Activated T-helper 17 cell treated with anti-CD3 and anti-CD28 coated beads, Interleukin-2, amount 50 U/mL, for 72 hours (primary cell): ENCODE results near the gene TBCD. TPM values are rescaled to one million over a fixed set of nuclear protein-coding genes. Genes with fewer than 3 reads are reported as not detected.
A peak's percentile ranks its signal among the peaks of the same experiment; 100 is the strongest.

ENCODE experiments used
- ATAC-seq: fragments of 150-1000 bp; cut with Tn5 transposase; replicated peaks from 2 replicates; pipeline ENCODE4 v1.10.0; 2021; ENCODE audit warnings: mild to moderate bottlenecking, moderate library complexity
- H3K27ac Mint-ChIP-seq: one replicate; pipeline ENCODE4 v1.8.0; 2022; ENCODE audit warnings: mixed read lengths
- H3K27me3 Mint-ChIP-seq: one replicate; pipeline ENCODE4 v1.8.0; 2022; ENCODE audit warnings: mixed read lengths
- H3K36me3 Mint-ChIP-seq: one replicate; pipeline ENCODE4 v1.8.0; 2022; ENCODE audit warnings: low read depth, mild to moderate bottlenecking, mixed read lengths
- H3K4me1 Mint-ChIP-seq: one replicate; pipeline ENCODE4 v1.8.0; 2022; ENCODE audit warnings: mixed read lengths
- H3K4me3 Mint-ChIP-seq: one replicate; pipeline ENCODE4 v1.8.0; 2022; ENCODE audit warnings: mild to moderate bottlenecking, mixed read lengths
- H3K9me3 Mint-ChIP-seq: one replicate; pipeline ENCODE4 v1.8.0; 2022; ENCODE audit warnings: mixed read lengths
- total RNA-seq, 2 donors: library from RNA; stranded (reverse); gene quantifications; one replicate each; pipeline ENCODE4 v1.2.3, GENCODE V29; 2022

The TBCD gene
- total RNA-seq, 2 donors from 2014 or later: 111 to 139 TPM

DNA sequence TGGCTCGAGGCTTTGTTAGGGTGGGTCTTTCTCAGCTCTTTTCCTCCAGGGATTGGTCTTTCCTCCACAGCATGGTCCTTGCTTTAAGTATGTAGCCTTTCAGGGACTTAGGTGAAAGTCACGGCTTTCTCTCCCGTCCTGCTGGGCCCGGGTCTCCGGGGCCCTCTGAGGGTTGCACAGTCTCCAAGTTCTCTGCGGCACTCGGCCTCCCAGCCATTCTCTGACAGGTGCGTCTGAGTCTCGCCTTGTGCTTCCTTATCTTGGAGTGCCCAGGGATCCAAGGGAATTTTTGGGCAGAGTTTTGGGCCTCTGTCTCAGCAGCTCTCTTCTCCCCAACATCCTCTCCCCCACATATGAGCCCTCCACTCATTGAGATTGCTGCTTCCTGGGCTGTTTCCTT, 51.3 kb downstream of the TBCD start:
- Mint-ChIP-seq H3K9me3 (no peaks in the 10 kb centered on the region), H3K36me3 (peaks cover 44% of the 10 kb centered on the region), H3K4me3 (no peak overlapping the region), H3K27me3 (no peaks in the 10 kb centered on the region), H3K4me1 (peaks cover 6% of the 10 kb centered on the region), H3K27ac (peak overlapping the region; percentile 11)
- ATAC-seq: no peak

GRCh38 chr17:82803606-82804005, 51.7 kb downstream of the TBCD start:
- ATAC-seq: no peak
- H3K36me3 Mint-ChIP-seq: peaks cover 40% of the 10 kb centered on the region
- H3K4me1 Mint-ChIP-seq: peaks cover 6% of the 10 kb centered on the region
- H3K27ac Mint-ChIP-seq: peak overlapping the region; percentile 11
- no peaks in the 10 kb centered on the region for H3K9me3 Mint-ChIP-seq
- H3K4me3 Mint-ChIP-seq: no peak overlapping the region
- H3K27me3 Mint-ChIP-seq: no peaks in the 10 kb centered on the region

GRCh38 chr17:82804442-82805191, 52.8 kb downstream of the TBCD start:
- H3K36me3 Mint-ChIP-seq: peaks cover 33% of the 10 kb centered on the region
- no peaks in the 10 kb centered on the region for H3K9me3 Mint-ChIP-seq
- no peak overlapping the region for H3K27ac Mint-ChIP-seq
- H3K27me3 Mint-ChIP-seq: no peaks in the 10 kb centered on the region
- no peak overlapping the region for H3K4me3 Mint-ChIP-seq
- ATAC-seq: no peak
- H3K4me1 Mint-ChIP-seq: peaks cover 6% of the 10 kb centered on the region

DNA sequence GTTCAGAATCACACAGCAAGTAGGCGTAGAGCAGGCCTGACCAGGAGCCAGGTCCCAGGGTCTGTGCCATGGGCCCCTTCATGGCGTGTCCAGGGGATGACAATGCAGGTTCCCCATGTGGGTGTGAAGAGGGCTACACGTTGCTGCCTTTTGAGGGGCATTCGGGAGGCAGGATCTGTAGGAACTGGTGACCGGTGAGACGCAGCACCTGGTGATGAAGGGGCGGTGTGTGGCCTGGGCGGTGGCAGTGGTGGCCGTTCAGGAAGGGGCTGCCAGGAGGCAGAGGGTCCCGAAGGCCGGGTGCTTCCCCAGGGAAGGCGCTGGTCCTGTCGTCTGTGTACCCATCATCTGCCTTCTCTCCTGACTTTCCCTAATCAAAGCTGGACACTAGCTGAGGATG, 53.4 kb downstream of the TBCD start:
- no peak for ATAC-seq
- Mint-ChIP-seq H3K4me3 (no peak overlapping the region), H3K9me3 (no peaks in the 10 kb centered on the region), H3K36me3 (peaks cover 27% of the 10 kb centered on the region), H3K4me1 (peaks cover 6% of the 10 kb centered on the region), H3K27ac (no peak overlapping the region), H3K27me3 (no peaks in the 10 kb centered on the region)

- no peak overlapping the region for H3K4me3 Mint-ChIP-seq
- H3K4me1 Mint-ChIP-seq: peaks cover 6% of the 10 kb centered on the region
- no peaks in the 10 kb centered on the region for H3K9me3 Mint-ChIP-seq
- ATAC-seq: no peak
- no peaks in the 10 kb centered on the region for H3K27me3 Mint-ChIP-seq
- H3K27ac Mint-ChIP-seq: no peak overlapping the region
- H3K36me3 Mint-ChIP-seq: peaks cover 22% of the 10 kb centered on the region
Measured at GRCh38 chr17:82805823-82806222, 54.0 kb downstream of the TBCD start.

DNA sequence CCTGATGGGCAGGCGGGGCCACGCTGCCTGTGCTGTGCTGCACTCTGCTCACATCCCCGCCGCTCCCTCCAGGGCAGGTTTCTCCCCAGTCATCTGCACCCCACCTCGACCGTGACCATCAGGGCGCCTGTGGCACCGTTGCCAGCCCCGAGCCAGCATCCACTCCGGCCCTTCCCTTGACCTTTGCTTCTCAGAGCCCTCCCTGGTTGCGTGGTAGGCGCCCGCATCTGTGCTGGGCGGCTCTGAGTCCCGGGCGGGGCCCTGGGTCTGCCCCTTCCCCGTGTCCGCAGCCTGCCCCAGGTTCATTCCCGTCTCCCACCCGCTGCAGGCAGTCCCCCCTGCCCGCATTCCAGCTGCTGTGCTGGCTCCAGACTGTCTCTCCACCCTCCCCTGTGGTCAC, 54.8 kb downstream of the TBCD start:
- peaks cover 21% of the 10 kb centered on the region for H3K36me3 Mint-ChIP-seq
- no peaks in the 10 kb centered on the region for H3K9me3 Mint-ChIP-seq
- H3K4me1 Mint-ChIP-seq: no peaks in the 10 kb centered on the region
- no peak for ATAC-seq
- H3K27me3 Mint-ChIP-seq: no peaks in the 10 kb centered on the region
- H3K27ac Mint-ChIP-seq: no peak overlapping the region
- no peak overlapping the region for H3K4me3 Mint-ChIP-seq

DNA sequence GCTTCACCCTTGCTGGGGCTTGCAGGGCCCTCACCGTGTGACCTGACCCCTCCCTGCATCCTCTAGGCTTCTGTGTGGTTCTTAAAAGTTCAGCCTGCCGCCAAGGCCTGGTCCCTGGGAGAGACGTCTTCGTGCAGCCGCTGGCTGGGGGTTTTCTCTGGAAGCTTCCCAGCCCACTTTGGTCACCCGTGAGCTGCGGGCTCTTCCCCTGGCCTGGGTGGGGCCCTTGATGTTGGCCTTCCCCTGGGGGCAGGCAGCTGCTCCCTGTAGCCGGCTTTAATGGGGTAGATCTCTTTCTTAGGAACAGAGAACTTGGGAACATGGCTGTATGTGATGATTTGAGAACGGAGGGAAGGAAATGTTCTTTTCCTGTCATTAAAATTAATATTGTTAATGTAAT, 55.2 kb downstream of the TBCD start:
- H3K27ac Mint-ChIP-seq: no peak overlapping the region

DNA sequence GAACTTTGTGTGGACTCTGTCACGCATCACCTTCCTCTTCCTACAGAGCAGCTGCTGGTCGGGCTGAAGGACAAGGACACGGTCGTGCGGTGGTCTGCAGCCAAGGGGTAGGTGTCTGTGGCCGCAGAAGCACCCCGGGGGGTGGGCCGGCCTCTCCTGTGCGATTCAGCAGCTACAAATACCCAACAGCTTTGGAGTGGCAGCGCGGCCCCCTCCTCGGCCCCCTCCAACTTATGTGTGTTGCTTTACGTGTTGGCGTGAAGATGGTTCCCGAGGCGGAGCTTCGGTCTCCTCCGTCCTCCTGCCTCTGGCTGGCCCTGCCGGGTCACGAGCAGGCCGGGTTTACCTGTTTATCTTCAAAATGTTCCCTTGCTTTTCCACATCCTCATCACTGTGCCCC, 55.7 kb downstream of the TBCD start:
- Mint-ChIP-seq H3K4me3 (no peak overlapping the region), H3K27ac (no peak overlapping the region), H3K36me3 (peaks cover 21% of the 10 kb centered on the region), H3K27me3 (no peaks in the 10 kb centered on the region), H3K9me3 (no peaks in the 10 kb centered on the region), H3K4me1 (no peaks in the 10 kb centered on the region)
- no peak for ATAC-seq

More for the DNA sequence above, 55.2 kb downstream of the TBCD start:
- ATAC-seq: no peak
- Mint-ChIP-seq H3K36me3 (peaks cover 21% of the 10 kb centered on the region), H3K9me3 (no peaks in the 10 kb centered on the region), H3K4me3 (no peak overlapping the region), H3K4me1 (no peaks in the 10 kb centered on the region), H3K27me3 (no peaks in the 10 kb centered on the region)

- Mint-ChIP-seq H3K9me3 (no peaks in the 10 kb centered on the region), H3K4me1 (no peaks in the 10 kb centered on the region), H3K36me3 (peaks cover 21% of the 10 kb centered on the region), H3K27me3 (no peaks in the 10 kb centered on the region), H3K27ac (no peak overlapping the region), H3K4me3 (no peak overlapping the region)
- no peak for ATAC-seq
Measured at GRCh38 chr17:82808006-82808405, 56.1 kb downstream of the TBCD start.

- Mint-ChIP-seq H3K9me3 (no peaks in the 10 kb centered on the region), H3K36me3 (peaks cover 28% of the 10 kb centered on the region), H3K4me3 (no peak overlapping the region), H3K27ac (peak overlapping the region; percentile 33), H3K4me1 (no peaks in the 10 kb centered on the region), H3K27me3 (no peaks in the 10 kb centered on the region)
- no peak for ATAC-seq
Measured at GRCh38 chr17:82808921-82809905, 57.3 kb downstream of the TBCD start.

GRCh38 chr17:82810644-82811430, 59.0 kb downstream of the TBCD start:
- ATAC-seq: no peak
- peaks cover 39% of the 10 kb centered on the region for H3K36me3 Mint-ChIP-seq
- no peaks in the 10 kb centered on the region for H3K4me1 Mint-ChIP-seq
- H3K27ac Mint-ChIP-seq: no peak overlapping the region
- no peaks in the 10 kb centered on the region for H3K9me3 Mint-ChIP-seq
- no peaks in the 10 kb centered on the region for H3K27me3 Mint-ChIP-seq
- no peak overlapping the region for H3K4me3 Mint-ChIP-seq

DNA sequence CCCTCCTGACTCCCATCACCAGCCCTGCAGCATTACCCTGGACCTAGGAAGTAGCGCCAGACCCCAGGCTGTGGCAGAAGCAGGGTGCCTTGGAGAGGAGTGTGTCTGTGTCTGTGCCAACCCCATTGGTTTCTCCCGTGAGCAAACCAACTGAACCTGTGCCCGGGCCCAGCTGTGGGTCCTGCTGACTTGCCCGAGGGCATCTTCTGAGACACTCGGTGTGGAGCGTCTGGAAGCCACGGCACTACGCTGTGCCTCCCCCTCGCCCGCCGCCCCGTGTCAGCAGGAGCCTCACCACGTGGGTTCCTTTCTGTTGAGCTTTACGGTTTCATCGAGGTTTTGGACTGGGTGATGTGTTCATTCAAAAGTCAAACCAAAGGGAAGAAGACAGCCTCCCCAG, 60.2 kb downstream of the TBCD start:
- no peak overlapping the region for H3K4me3 Mint-ChIP-seq
- no peak overlapping the region for H3K27ac Mint-ChIP-seq
- no peak for ATAC-seq
- no peaks in the 10 kb centered on the region for H3K9me3 Mint-ChIP-seq
- H3K27me3 Mint-ChIP-seq: no peaks in the 10 kb centered on the region
- peaks cover 46% of the 10 kb centered on the region for H3K36me3 Mint-ChIP-seq
- H3K4me1 Mint-ChIP-seq: no peaks in the 10 kb centered on the region

DNA sequence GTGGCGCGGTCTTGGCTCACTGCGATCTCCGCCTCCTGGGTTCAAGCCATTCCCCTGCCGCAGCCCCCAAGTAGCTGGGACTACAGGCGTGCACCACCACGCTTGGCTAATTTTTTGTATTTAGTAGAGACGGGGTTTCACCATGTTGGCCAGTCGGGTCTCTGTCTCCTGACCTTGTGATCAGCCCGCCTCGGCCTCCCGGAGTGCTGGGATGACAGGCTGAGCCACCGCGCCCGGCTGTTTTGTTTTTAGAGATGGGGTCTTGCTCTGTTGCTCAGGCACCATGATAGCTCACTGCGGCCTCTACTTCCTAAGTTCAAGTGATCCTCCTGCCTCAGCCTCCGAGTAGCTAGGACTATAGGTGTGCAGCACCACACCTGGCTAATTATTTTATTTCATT, 60.7 kb downstream of the TBCD start:
- ATAC-seq: no peak
- H3K36me3 Mint-ChIP-seq: peaks cover 48% of the 10 kb centered on the region
- H3K4me3 Mint-ChIP-seq: no peak overlapping the region
- H3K4me1 Mint-ChIP-seq: no peaks in the 10 kb centered on the region
- peak overlapping the region; percentile 14 for H3K27ac Mint-ChIP-seq
- no peaks in the 10 kb centered on the region for H3K9me3 Mint-ChIP-seq
- no peaks in the 10 kb centered on the region for H3K27me3 Mint-ChIP-seq

DNA sequence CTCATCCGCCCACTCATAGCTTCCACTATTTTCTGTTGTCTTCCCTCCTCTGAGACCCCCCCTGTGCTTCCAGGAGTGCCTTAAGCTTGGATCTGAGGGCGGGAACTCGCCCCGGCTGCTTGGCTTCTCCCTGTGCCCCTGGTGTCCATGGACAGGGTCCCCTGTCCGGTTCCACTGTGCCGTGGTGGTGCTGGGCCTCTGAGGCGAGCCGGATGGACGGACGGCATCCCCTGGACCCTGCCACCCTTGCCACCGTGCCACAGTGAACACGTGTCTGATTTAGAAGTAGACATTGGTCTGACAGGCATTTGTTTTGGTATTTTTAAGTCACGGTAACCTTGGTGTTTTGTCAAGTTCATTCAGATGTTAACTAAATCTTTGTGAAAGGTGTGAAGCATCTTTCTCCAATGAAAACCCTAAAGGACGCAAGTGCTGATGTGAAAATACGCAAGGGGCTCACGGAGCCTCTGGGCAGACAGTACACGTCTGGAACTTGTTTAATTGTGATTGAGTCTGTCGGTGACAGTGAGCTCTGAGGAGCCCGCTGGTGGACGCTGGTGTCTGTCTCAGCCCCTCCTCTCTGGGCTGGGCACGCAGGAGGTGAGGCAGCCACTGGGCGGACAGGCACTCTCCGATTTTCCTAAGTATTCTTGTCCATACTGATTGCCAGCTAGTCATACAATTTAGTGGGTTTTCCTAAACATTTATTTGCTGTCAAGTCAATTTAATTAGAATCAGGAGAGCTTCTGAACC, 61.6 kb downstream of the TBCD start:
- Mint-ChIP-seq H3K9me3 (no peaks in the 10 kb centered on the region), H3K27me3 (no peaks in the 10 kb centered on the region), H3K36me3 (peaks cover 51% of the 10 kb centered on the region), H3K4me1 (no peaks in the 10 kb centered on the region), H3K27ac (peak overlapping the region; percentile 14), H3K4me3 (no peak overlapping the region)
- no peak for ATAC-seq
